ENCODE measurements around the gene DPF3. TPM values are rescaled to one million over a fixed set of nuclear protein-coding genes. Genes with fewer than 3 reads are reported as not detected.

DPF3 gene
- polyA plus RNA-seq, 6 donors from 2014 or later: 4.2 to 9.0 (median 6.1) TPM

- Mint-ChIP-seq H3K36me3 (peaks cover 2 to 13% of the 10 kb centered on the region in 2 donors), H3K4me3 (peak overlapping the region in 2 of 8 donors; percentile 19 to 73), H3K4me1 (peaks cover 39 to 53% (median 53%) of the 10 kb centered on the region in 3 donors), H3K9me3 (peaks cover 0 to 14% (median 7%) of the 10 kb centered on the region in 7 donors), H3K27me3 (no peaks in the 10 kb centered on the region), H3K27ac (peak overlapping the region in 2 of 6 donors; percentile 5 to 36)
- no peak for ATAC-seq (ENCODE audit: low read depth in 2 of 2)
- DNase-seq: no peak
These were observed 116.3 kb downstream of the DPF3 start for GRCh38 chr14:72777636-72778035.

DNA sequence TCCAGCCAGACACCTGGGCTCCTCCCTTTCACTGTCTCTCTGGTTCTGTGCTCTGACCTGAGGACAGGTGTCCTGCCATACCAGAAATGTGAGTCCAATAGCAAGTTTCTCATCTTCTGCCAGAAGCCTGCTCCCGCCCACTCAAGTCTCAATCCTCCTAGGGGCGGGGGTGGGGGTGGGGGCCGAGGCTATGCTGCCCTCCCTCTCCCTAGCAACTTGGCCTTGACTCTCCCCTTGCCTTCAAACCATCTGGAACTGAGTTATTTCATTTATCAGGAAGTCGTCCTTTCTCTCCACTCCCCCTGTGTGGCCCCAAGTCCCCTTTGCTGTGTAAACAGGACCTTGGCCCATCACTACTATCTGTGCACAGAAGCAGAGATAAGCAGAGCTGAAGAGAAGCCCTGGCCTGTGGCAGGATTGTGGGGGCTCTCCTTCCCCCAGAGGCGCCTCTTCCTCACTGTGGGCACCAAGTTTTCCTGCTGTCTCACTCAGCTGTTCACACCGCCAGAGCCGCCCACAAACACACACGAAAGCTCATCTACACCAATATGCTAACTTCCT is 117.1 kb downstream of the DPF3 start:
- H3K4me1 Mint-ChIP-seq: peaks cover 44 to 60% (median 58%) of the 10 kb centered on the region in 3 donors
- peaks cover 0 to 18% of the 10 kb centered on the region in 2 donors for H3K36me3 Mint-ChIP-seq
- peaks cover 0 to 14% (median 7%) of the 10 kb centered on the region in 7 donors for H3K9me3 Mint-ChIP-seq
- no peaks in the 10 kb centered on the region for H3K27me3 Mint-ChIP-seq
- DNase-seq: no peak
- peak overlapping the region in 3 of 6 donors; percentile 36 to 88 (median 65) for H3K27ac Mint-ChIP-seq
- ATAC-seq (ENCODE audit: low read depth in 2 of 2): no peak
- H3K4me3 Mint-ChIP-seq: peak overlapping the region in 6 of 8 donors; percentile 22 to 73 (median 54)

DNA sequence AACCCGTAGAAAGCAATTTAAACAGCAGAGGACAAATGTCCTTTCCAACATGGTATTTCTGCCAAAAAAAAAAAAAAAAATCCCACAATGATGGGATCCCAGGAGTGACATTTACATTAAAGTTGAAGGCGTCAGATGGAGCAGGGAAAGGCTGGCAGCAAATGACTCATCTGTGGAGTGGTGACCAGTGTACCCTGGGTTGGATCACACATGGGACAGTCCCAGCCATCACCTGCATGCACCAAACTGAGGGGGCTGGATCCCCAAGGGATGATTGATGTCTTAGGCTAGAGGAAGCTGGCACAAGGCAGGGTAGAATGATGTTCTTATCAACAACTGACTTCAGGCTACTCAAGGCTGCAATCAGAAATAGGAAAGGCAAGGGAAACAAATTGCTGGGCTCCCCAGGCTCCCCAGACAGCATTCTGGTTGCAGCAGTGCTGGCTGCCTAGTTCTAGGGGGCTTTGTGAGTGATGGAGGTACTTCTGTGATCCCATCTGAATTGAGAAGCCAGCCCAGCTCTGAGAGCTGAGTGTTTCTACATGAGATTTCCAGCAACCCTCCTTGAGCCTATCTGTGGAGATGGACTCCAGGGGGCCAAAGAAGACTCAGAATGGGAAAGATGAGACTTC is 117.9 kb downstream of the DPF3 start:
- DNase-seq (no peak), ATAC-seq (ENCODE audit: low read depth in 2 of 2) (no peak)
- H3K27ac Mint-ChIP-seq: peak overlapping the region in 2 of 6 donors; percentile 47 to 63
- peaks cover 0 to 20% of the 10 kb centered on the region in 2 donors for H3K36me3 Mint-ChIP-seq
- peak overlapping the region in 4 of 8 donors; percentile 24 to 67 (median 41) for H3K4me3 Mint-ChIP-seq
- no peaks in the 10 kb centered on the region for H3K27me3 Mint-ChIP-seq
- H3K9me3 Mint-ChIP-seq: peaks cover 0 to 14% (median 7%) of the 10 kb centered on the region in 7 donors
- H3K4me1 Mint-ChIP-seq: peaks cover 44 to 62% (median 61%) of the 10 kb centered on the region in 3 donors

GRCh38 chr14:72774894-72775620 is 118.8 kb downstream of the DPF3 start:
- no peak for ATAC-seq (ENCODE audit: low read depth in 2 of 2)
- no peak for DNase-seq
- peaks cover 44 to 59% (median 56%) of the 10 kb centered on the region in 3 donors for H3K4me1 Mint-ChIP-seq
- H3K4me3 Mint-ChIP-seq: no peak overlapping the region
- H3K27ac Mint-ChIP-seq: peak overlapping the region in 2 of 6 donors; percentile 39 to 44
- no peaks in the 10 kb centered on the region for H3K27me3 Mint-ChIP-seq
- peaks cover 6 to 21% of the 10 kb centered on the region in 2 donors for H3K36me3 Mint-ChIP-seq
- peaks cover 0 to 10% (median 6%) of the 10 kb centered on the region in 7 donors for H3K9me3 Mint-ChIP-seq

DNA sequence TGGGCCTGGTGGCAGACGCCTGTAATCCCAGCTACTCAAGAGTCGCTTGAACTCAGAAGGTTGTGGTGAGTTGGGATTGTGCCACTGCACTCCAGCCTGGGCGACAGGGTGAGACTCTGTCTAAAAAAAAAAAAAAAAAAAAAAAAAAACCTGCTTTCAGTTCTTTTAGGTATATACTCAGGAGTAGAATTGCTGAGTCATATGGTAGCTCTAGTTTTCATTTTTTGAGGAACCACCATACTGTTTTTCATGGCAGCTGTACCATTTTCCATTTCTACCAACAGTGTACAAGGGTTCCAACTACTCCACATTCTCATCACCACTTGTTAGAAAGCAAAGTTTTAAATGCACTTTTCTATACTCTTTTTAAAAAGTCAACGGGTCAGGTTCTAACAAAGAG is 119.8 kb downstream of the DPF3 start:
- no peak for DNase-seq
- Mint-ChIP-seq H3K4me3 (no peak overlapping the region), H3K36me3 (peaks cover 10 to 24% of the 10 kb centered on the region in 2 donors), H3K4me1 (peaks cover 44 to 55% (median 55%) of the 10 kb centered on the region in 3 donors), H3K27me3 (no peaks in the 10 kb centered on the region), H3K9me3 (peaks cover 0 to 9% (median 6%) of the 10 kb centered on the region in 7 donors), H3K27ac (no peak overlapping the region)
- ATAC-seq (ENCODE audit: low read depth in 2 of 2): no peak

DNA sequence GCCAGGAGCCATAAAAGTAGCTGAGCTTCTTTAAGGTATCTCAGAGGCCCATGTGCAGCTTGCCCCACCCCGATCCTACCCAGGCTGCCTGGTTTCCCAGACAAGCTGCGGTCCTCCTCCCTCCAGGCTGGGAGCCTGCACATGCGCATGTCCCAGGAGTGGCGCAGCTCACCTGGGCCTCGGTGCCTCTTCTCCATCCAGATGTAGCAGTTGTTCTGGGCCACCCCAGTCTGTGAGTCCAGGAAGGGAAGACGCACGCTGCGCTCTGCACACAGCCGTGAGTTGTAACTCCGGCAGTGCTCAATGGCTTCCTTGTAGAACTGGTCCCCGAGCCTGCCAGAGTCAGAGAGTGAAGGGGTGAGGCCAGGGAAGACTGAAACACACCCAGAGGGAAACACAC is 122.3 kb downstream of the DPF3 start:
- Mint-ChIP-seq H3K9me3 (peaks cover 5 to 23% (median 21%) of the 10 kb centered on the region in 7 donors), H3K4me3 (no peak overlapping the region), H3K4me1 (peaks cover 32 to 43% (median 39%) of the 10 kb centered on the region in 3 donors), H3K36me3 (peaks cover 34 to 45% of the 10 kb centered on the region in 2 donors), H3K27me3 (no peaks in the 10 kb centered on the region), H3K27ac (peak overlapping the region in 2 of 6 donors; percentile 2 to 76)
- DNase-seq (no peak), ATAC-seq (ENCODE audit: low read depth in 2 of 2) (no peak)

- no peak overlapping the region for H3K4me3 Mint-ChIP-seq
- ATAC-seq (ENCODE audit: low read depth in 2 of 2) (no peak), DNase-seq (no peak)
- H3K27ac Mint-ChIP-seq: peak overlapping the region in 1 of 6 donors; percentile 29
- peaks cover 5 to 53% (median 38%) of the 10 kb centered on the region in 7 donors for H3K9me3 Mint-ChIP-seq
- H3K4me1 Mint-ChIP-seq: no peaks in the 10 kb centered on the region
- H3K36me3 Mint-ChIP-seq: peaks cover 34 to 36% of the 10 kb centered on the region in 2 donors
- H3K27me3 Mint-ChIP-seq: no peaks in the 10 kb centered on the region
These were observed 127.6 kb downstream of the DPF3 start for GRCh38 chr14:72766296-72766695.

GRCh38 chr14:72763892-72764291 is 130.0 kb downstream of the DPF3 start:
- no peak for DNase-seq
- peaks cover 33 to 39% of the 10 kb centered on the region in 2 donors for H3K36me3 Mint-ChIP-seq
- H3K9me3 Mint-ChIP-seq: peaks cover 11 to 76% (median 59%) of the 10 kb centered on the region in 7 donors
- no peaks in the 10 kb centered on the region for H3K27me3 Mint-ChIP-seq
- no peak overlapping the region for H3K27ac Mint-ChIP-seq
- H3K4me1 Mint-ChIP-seq: no peaks in the 10 kb centered on the region
- no peak overlapping the region for H3K4me3 Mint-ChIP-seq
- ATAC-seq (ENCODE audit: low read depth in 2 of 2): no peak

- ATAC-seq (ENCODE audit: low read depth in 2 of 2): no peak
- Mint-ChIP-seq H3K27me3 (no peaks in the 10 kb centered on the region), H3K36me3 (peaks cover 25 to 49% of the 10 kb centered on the region in 2 donors), H3K27ac (peak overlapping the region in 2 of 6 donors; percentile 26 to 44), H3K4me3 (no peak overlapping the region), H3K4me1 (peaks cover 0 to 11% (median 6%) of the 10 kb centered on the region in 3 donors), H3K9me3 (peaks cover 13 to 66% (median 41%) of the 10 kb centered on the region in 7 donors)
- DNase-seq: no peak
These were observed 134.2 kb downstream of the DPF3 start for GRCh38 chr14:72759670-72760069.

DNA sequence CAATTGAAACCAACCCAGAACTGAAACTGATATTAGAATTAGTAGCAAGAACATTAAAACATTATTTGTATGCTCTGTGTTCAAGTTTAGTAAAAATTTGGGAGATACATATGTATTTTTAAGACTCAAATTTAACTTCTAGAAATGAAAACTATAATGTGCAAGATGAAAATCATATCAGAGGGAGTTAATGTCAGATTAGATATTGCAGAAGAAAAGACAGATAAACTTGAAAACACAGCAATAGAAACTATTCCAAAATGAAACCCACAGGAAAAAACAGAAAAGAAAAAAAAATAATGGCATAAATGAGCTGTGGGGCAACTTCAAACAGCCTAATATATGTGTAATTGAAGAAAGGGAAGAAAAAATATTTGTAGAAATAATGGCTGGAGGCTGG is 134.9 kb downstream of the DPF3 start:
- peaks cover 25 to 49% of the 10 kb centered on the region in 2 donors for H3K36me3 Mint-ChIP-seq
- no peak for ATAC-seq (ENCODE audit: low read depth in 2 of 2)

GRCh38 chr14:72758420-72758819 is 135.5 kb downstream of the DPF3 start:
- Mint-ChIP-seq H3K36me3 (peaks cover 25 to 49% of the 10 kb centered on the region in 2 donors), H3K4me3 (no peak overlapping the region), H3K9me3 (peaks cover 13 to 60% (median 41%) of the 10 kb centered on the region in 7 donors), H3K27me3 (no peaks in the 10 kb centered on the region), H3K27ac (peak overlapping the region in 1 of 6 donors; percentile 16), H3K4me1 (peaks cover 0 to 11% (median 6%) of the 10 kb centered on the region in 3 donors)
- DNase-seq: no peak
- ATAC-seq (ENCODE audit: low read depth in 2 of 2): no peak

More for the DNA sequence above, 134.9 kb downstream of the DPF3 start:
- Mint-ChIP-seq H3K27me3 (no peaks in the 10 kb centered on the region), H3K4me3 (peak overlapping the region in 1 of 8 donors; percentile 40), H3K27ac (peak overlapping the region in 1 of 6 donors; percentile 26), H3K4me1 (peaks cover 0 to 11% (median 6%) of the 10 kb centered on the region in 3 donors), H3K9me3 (peaks cover 13 to 66% (median 41%) of the 10 kb centered on the region in 7 donors)
- DNase-seq: no peak

- peaks cover 13 to 20% (median 18%) of the 10 kb centered on the region in 3 donors for H3K4me1 Mint-ChIP-seq
- no peak for ATAC-seq (ENCODE audit: low read depth in 2 of 2)
These were observed 136.9 kb downstream of the DPF3 start for GRCh38 chr14:72756967-72757366.

DNA sequence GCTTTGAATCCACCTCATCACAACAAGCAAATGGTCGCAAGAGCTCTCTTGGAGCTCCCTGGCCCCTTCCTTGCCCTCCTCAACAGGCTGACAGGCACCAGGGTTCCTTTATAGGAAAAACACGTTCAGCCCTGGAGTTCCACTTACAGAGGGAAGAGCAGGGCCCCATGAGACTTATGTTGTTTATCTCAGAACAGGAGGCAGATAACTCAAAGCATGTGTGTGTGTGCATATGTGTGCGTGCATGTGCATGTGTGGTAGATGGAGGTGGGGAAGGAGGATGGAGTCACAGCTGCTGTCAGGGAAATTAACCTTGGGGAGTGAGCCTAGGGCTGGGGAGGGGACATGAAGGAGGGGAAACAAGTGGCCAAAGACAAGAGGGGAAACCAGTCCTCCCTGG is 138.1 kb downstream of the DPF3 start:
- DNase-seq (no peak), ATAC-seq (ENCODE audit: low read depth in 2 of 2) (no peak)
- Mint-ChIP-seq H3K27me3 (no peaks in the 10 kb centered on the region), H3K36me3 (peaks cover 25 to 49% of the 10 kb centered on the region in 2 donors), H3K9me3 (peaks cover 13 to 36% (median 27%) of the 10 kb centered on the region in 7 donors), H3K4me3 (no peak overlapping the region), H3K27ac (no peak overlapping the region), H3K4me1 (peaks cover 21 to 27% (median 27%) of the 10 kb centered on the region in 3 donors)

More at GRCh38 chr14:72756967-72757366, 136.9 kb downstream of the DPF3 start:
- Mint-ChIP-seq H3K36me3 (peaks cover 25 to 49% of the 10 kb centered on the region in 2 donors), H3K4me3 (no peak overlapping the region), H3K27ac (no peak overlapping the region), H3K27me3 (no peaks in the 10 kb centered on the region), H3K9me3 (peaks cover 13 to 48% (median 39%) of the 10 kb centered on the region in 7 donors)
- no peak for DNase-seq

Measured in naive B cell (primary cell).